HL-60/S4 treated with retinoic acid at 250 ng/mL for 4 days and 3 days (cell line): ENCODE measurements around the gene TSHR.
"Not testable (repeated sequence)": the region's sequence is repeated elsewhere in the genome, so short reads cannot be mapped to it uniquely, and the experiment has no call there.

ENCODE experiments used
- in situ Hi-C: fragments of 300-500 bp; cut with MboI; formaldehyde crosslinking; loops from 2 replicates; pipeline ENCODE4 v1.7.0; 2022; ENCODE audit warnings: low sequenced_read_pairs

TSHR gene

GRCh38 chr14:81062816-81063215, 107.4 kb downstream of the TSHR start:
- in situ Hi-C loops: no loop called here

- in situ Hi-C loops: no loop called here
Observed at GRCh38 chr14:81066672-81067071, 111.3 kb downstream of the TSHR start.

- in situ Hi-C loops: no loop called here
Observed at GRCh38 chr14:81067156-81067555, 111.7 kb downstream of the TSHR start.

GRCh38 chr14:81068176-81068782, 112.9 kb downstream of the TSHR start:
- in situ Hi-C loops: no loop called here

DNA sequence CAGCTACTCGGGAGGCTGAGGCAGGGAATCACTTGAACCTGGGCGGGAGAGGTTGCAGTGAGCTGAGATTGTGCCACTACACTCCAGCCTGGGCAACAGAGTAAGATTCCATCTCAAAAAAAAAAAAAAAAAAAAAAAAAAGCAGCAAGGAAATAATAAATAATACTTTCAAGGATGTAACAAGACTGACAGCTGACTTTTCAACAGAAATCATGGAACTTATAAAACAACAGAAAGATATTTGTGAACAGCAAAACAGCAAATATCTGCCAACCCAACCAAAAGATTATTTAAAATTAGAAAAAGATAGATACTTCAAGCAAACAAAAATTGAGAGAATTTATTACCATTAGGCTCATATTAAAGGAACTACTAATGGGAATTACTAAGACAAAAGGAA, 115.1 kb downstream of the TSHR start:
- in situ Hi-C loops: no loop called here

GRCh38 chr14:81085596-81085995, 130.2 kb downstream of the TSHR start:
- in situ Hi-C loops: no loop called here

GRCh38 chr14:81087230-81087629, 131.8 kb downstream of the TSHR start:
- in situ Hi-C loops: no loop called here

DNA sequence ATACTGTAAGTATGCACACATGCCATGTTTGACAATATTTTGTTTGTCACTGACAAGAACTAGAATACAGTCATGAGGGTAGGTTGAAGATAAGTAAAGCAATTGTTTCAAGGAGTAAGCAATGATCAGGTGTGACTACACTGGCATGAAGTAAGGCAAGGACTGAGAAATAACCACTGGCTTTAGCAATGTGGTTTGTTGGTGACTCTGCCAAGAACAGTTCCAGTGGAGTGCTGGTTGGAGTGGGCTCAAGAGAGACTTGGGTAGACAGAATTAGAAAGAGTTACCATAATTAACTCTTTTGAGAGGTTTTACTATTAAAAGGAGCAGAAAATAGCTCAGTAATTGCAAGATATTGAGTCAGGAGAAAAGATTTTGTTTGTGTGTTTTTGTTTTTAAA, 135.7 kb downstream of the TSHR start:
- in situ Hi-C loops: no loop called here

- in situ Hi-C loops: no loop called here
Observed at GRCh38 chr14:81091660-81092059, 136.2 kb downstream of the TSHR start.

DNA sequence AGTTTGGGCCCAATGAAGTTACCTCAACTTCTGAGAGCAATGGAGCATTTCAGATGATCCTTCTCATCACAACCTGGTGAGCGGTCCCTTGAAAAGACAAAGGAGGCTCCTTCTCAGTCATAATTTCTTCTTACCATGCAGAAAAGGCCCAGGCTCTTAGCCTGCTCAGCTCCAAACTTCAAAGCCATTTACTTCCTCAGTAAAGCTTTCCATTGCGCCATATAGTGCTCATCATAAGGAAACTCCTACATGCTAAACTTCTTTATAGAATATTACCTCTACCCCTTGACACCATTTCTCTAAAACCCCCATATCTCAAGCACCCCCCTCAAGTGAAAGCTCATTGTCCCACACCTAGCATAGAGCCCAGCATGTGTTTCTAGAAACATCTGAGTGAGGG, 138.2 kb downstream of the TSHR start:
- in situ Hi-C loops: no loop called here

DNA sequence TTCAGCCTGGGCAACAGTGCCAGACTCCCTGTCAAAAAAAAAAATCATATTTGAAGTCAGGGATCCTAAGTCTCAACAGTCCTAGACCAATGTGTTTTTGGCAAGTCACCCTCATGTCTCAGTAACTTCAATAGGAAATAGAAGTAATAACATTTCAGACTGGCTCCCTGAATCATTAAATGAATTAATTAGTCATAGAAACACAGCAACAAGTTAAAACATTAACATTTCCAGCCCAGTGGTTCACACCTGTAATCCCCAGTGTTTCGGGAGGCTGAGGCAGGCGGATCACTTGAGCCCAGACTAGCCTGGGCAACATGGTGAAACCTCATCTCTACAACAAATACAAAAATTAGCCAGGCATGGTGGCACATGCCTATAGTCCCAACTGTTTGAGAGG, 140.1 kb downstream of the TSHR start:
- in situ Hi-C loops: no loop called here

GRCh38 chr14:81096656-81097055, 141.2 kb downstream of the TSHR start:
- in situ Hi-C loops: no loop called here

GRCh38 chr14:81102217-81102616, 146.8 kb downstream of the TSHR start:
- in situ Hi-C loops: no loop called here

GRCh38 chr14:81103443-81103842, 148.0 kb downstream of the TSHR start:
- in situ Hi-C loops: no loop called here

DNA sequence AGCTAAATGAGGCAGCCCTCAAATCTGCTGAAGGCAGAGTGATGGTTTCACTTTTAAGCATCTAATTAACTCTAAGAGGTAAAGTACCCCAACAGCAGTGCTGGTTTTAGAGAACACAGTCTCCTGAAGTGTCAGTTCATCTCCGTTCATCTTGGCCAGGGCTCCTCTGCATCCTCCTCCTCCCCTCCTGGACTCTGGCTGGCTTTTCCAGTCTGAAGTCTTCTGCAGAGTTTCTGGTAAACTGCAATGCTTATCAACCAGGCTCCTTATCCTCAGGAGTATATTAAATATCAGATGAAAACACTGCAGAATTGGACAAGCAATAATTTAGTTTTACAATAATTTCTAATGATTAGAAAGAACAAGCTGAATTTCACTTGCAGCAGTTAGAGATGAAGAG, 150.0 kb downstream of the TSHR start:
- in situ Hi-C loops: no loop called here

GRCh38 chr14:81105961-81106360, 150.5 kb downstream of the TSHR start:
- in situ Hi-C loops: no loop called here

DNA sequence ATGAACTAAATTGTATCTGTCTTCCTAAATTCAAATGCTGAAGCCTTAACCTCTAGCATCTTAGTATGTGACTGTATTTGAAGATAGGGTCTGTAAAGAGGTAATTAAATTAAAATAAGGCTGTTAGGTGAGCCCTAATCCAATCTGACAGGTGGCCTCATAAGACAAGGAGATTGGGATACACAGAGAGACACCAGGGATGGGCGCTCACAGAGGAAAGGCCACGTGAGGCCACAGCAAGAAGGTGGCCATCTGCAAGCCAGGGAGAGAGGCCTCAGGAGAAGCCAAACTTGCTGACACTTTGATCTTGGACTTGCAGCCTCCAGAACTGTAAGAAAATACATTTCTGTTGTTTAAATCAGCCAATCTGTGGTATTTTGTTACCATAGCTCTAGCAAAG, 154.8 kb downstream of the TSHR start:
- in situ Hi-C loops: no loop called here

GRCh38 chr14:81113176-81113575, 157.8 kb downstream of the TSHR start:
- in situ Hi-C loops: no loop called here

DNA sequence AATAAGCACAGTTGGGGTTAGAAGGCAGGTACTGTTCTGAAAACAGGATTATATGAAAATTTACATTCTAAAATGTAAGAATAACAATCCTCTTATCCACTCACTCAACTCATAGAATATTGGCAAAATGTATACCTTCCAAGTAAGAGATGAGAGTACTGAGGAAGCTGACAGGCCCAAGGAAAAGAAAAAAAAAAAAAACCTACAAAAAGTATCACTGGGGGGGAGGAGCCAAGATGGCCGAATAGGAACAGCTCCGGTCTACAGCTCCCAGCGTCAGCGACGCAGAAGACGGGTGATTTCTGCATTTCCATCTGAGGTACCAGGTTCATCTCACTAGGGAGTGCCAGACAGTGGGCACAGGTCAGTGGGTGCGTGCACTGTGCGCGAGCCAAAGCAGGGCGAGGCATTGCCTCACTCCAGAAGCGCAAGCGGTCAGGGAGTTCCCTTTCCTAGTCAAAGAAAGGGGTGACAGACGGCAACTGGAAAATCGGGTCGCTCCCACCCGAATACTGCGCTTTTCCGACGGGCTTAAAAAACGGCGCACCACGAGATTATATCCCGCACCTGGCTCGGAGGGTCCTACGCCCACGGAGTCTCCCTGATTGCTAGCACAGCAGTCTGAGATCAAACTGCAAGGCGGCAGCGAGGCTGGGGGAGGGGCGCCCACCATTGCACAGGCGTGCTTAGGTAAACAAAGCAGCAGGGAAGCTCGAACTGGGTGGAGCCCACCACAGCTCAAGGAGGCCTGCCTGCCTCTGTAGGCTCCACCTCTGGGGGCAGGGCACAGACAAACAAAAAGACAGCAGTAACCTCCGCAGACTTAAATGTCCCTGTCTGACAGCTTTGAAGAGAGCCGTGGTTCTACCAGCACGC, 158.8 kb downstream of the TSHR start:
- in situ Hi-C loops: not testable (repeated sequence)

GRCh38 chr14:81120501-81120900, 165.1 kb downstream of the TSHR start:
- in situ Hi-C loops: no loop called here

GRCh38 chr14:81122326-81122725, 166.9 kb downstream of the TSHR start:
- in situ Hi-C loops: no loop called here

DNA sequence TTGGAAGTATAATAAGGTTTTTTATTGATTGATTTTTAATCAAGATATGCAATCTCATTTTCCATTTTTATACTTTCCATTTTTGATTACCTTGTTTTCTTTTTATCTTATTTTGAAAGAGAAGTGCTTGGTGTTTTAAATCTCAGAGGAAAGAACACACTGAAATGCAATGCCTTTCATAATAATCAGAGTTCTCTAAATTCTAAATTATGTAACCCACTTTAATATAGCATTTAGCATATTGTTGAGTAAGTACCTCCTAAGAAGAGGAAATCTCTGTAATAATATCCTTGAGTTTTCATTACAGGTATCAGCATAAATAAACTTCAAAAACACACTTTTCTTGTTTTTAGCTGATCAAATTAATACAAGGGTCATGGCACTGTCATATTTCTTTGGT, 168.4 kb downstream of the TSHR start:
- in situ Hi-C loops: no loop called here

DNA sequence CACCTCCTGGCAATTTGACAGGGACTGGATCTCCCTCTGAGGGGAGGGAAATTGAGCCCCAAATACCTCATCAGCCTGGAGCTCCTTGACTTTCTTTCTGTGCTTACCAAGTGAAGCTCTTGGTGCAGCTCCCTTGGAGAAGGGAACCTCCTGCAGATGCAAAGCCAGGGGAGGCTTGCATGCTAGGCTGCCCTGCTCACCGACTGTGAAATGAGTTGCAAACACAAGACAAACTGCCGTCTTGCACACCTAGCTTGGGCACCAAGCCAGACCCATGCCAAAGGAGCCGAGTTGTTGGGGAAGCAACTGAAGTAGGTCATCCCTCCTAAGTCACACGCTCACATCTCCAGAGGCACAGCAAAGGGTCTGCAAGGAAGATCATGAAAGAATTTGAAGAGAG, 170.1 kb downstream of the TSHR start:
- in situ Hi-C loops: no loop called here
